Activated T-cell treated with anti-CD3 and anti-CD28 coated beads for 48 hours (primary cell): Measurements from ENCODE around the gene ALDH1L1.

Experiments used
- DNase-seq: peaks from one replicate; pipeline ENCODE4 v3.0.0-alpha.2; 2020; ENCODE audit warnings: low read depth

Gene ALDH1L1

DNA sequence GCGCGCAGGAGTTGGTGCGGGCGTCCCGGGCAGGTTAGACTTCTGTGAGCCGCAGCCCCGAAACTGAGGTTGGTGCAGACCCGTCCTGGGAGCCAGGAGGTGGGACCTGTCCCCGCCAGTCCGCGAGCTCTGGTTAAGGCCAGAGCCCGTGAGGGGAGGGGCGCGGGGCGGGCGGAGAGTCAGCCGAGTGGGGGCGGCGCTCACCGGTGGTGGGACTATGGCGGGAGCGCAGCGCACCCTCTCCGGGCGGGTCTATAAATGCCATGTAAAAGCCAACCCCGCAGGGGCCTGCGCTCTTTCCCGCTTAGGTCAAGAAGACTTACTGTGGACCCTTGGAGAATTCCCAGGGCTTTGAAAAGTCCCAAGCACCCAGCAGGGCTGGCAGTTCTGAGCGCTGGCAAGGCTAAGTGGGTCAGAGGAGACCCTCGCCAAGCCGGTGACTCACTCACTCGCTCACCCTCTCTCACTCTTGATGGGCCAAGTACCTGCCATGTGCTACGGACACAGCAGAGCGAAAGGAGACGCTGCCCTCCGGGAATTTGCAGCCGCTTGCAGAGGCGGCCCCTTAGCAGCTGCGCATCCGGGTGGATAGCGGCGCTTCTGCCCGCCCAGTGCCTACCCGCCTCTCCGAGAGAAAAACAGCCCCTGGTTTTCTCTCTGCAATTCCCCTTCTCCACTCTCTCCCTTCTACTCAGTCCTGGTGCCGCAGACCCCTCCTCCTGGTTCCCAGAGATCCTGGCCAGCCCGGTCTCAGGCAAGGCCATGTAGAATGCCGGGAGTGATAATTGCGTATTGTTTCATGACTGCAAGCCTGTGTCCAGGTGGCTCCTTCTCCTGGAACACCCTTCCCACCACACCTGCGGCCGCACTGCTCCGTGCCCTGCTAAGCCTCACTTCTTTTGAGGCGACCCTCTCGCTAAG lies at the start of gene ALDH1L1:
Gene ALDH1L1 (minus strand): TSS at position 110 of the 921 bp plus-strand sequence. CDS start 19,607 bp downstream, outside the sequence.
- DNase-seq, result no peak

DNA sequence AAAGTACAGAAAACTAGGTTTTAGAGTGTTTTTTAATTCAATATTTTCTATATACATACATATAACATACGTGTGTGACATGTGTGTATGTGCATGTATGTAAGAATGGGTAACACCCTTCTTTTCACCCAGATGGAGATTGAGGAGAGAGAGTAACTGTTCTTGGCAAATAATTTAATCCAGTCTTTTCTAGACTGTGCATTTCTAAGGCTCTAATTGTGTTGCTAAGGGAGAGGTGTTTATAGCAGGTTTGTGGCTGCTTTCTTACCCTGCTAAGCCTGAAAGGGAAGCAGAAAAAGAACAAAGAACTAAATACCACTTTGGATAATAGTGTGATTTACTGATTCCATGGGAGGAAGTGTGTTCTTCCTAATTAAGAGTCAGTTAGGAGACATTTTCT lies 46.0 kb upstream of the ALDH1L1 start:
- no peak for DNase-seq

DNA sequence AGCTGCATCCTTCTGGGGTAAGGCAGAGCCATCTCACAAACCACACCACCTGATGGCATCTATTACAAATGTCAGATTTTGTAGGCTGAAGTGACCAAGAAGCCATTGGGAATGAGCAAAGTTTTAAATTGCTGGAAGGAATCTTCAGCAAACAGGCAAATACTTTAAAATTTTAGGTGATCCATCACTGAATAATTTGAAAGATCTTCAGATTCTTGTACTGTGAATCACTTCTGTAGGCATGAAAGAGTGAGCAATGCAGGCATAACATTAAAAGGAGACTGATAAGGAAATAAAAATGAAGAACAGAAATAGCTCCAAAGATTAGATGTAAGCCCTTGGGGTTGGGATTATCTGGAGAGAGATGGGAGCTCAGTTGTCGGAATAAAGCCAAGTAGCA lies 36.0 kb upstream of the ALDH1L1 start:
- no peak for DNase-seq

DNA sequence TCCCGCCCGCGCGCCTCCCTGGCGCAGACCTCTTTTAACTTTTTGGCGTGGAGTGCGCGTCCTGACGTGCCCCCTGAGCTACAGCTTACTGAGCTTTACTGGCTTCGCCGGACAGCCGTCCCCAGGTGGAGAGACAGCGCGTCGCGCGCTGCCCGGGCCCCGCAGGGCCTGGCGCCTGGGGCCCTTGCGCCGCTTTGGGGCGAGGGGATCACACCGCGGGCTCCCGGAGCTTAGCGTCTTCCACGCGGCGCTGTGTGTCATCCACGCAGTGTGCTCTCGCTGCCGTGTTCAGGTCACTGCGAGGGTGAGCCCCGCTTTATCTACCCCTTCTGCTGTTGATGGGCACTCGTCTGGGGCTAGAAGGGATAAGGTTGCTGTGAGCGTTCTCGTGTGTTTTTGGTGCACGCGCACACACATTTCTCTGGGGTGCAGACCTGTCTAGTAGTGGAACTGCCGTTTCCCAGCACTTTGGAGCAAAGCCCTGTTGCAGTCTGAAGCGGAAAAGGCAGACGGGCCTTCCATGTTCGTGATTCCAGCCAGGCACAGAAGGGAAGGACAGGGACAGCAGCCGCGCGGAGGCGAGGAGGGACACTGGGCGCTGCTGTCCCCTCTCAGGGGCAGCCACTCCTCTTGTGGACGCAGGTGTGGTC lies 33.1 kb upstream of the ALDH1L1 start:
- no peak for DNase-seq

DNA sequence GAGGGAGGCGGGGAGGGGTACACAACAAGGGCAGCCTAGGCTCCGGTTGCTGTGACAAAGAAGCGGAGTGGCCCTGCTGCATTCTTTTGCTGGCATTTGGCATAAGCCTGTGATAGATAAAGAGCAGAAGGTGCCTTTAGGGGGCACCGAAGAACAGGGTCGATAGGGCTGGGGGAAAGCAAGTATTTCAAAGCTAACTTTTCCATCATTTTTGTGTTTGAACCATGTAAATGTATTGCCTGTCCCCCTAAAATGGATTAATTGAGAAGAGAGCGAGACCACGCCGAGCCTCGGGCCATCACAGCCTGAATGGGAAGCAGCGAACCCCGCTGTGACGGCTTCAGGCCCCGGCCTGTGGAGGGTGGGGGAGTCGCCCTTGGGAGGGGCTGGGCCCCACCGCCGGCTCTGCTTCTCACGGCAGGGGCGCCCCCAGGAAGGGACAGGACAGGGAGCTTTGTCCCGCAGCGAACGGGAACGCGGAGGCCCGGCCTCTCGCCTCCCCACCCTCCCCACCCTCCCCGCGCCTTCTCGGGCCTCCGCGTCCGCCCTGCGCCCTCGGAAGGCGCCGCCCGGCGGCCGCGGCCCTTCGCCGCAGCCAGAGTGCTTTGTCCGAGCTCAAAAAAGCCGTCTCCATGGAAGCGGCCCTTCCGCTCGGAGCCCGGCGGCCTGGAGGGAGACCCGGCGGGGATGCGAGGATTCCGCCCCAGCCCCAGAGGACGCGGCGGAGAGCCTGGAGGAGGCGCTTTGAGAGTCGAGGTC lies 32.4 kb upstream of the ALDH1L1 start:
- DNase-seq, result no peak

DNA sequence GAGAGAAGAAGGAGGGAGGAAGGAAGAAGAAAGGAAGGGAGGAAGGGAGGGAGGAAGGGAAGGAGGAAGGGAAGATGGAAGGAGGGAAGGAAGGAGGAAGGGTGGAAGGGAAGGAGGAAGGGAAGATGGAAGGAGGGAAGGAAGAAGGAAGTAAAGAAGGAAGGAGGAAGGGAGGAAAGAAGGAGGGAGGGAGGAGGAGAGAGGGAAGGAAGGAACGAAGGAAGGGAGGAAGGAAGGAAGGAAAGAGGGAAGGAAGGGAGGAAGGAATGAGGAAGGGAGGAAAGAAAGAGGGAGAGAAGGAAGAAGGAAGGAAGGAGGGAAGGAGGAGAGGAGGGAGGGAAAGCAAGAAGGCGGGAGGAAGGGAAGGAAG lies 31.8 kb upstream of the ALDH1L1 start:
- no peak for DNase-seq

DNA sequence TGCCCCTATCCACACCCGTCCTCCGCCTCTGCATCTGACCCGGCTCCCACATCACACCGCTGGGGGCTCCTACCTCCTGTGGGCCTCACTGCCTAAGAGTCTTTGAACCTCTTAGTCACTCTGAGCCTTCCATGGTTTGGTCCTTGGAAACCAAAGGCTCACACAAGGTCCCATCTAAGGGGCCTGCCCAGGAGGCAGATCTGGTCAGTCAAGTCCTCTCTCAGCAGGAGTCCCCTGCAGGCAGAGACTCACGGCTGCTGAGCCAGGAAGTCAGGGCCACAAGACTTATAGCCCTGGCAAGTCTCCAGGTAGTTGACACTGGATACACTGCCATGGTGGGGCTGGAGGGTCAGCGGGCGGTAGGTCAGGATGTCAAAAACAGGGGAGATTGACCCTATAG lies 31.2 kb upstream of the ALDH1L1 start:
- DNase-seq, result no peak

DNA sequence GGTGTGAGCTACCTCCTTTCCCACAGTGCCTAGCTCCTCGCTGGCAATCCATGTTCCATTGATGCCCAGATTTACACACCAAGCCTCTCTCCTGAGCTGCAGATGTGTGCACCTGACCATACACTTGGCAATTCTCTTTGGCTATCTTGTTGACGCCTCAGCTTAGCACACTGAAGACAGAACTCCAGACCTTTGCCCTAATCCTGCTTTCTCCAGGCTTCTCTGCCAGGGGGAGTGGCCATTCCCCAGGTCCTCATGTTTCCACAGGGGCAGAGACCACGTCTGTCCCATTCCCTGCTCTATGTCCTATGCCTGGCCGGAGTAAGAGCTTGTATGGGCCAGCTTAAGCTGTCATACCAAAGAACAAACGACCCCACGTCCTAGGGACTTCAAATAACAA lies 30.2 kb upstream of the ALDH1L1 start:
- no peak for DNase-seq

DNA sequence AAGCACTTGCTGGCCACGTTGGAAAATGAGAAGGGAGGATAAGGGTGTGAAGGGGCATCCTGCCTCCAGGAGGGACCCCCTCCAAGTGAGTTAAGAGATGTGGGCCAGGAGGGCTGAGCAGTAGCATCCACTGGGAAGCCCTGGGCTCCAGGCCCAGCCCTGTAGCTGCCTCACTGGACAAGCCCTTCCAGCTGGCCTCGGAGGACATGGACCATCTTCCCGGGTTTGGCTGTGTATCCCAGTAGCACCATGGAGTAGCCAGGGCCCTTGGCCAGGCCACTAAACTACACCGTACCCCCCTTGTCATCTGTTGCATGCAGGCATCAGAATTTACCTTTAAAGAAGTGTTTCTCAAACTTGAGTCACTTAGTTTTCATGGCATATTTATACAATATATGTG lies 29.4 kb upstream of the ALDH1L1 start:
- DNase-seq, result no peak

DNA sequence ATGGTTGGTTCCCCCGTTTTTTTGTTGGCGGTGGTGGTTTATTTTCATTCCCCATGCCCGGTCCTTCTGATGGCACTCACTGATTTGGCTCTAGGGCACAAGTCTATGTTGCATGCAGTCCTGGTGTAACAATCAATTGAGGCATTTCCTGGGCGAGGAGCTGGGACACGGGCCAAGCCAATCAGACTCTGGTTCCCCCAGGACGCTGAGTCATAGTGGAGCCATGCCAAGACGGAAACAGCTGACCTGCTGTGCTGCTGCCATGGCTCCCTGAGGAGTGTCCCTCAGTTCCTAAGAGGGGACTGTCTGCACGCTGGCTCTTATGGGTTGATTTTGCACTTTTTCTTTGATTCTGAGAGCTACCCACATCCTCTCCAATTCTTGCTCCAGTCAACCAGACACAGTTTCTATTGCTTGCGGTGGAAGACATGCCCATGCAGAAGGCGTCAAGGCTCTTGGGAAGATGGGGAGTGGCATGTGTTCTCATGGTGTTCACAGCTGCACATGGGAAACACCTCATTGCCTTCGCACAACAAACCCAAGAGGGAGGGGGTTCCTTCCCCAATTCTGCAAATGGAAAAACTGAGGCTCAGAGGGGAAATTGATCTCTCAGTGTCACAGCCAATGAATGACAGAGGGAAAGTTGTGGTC lies 28.3 kb upstream of the ALDH1L1 start:
- no peak for DNase-seq

DNA sequence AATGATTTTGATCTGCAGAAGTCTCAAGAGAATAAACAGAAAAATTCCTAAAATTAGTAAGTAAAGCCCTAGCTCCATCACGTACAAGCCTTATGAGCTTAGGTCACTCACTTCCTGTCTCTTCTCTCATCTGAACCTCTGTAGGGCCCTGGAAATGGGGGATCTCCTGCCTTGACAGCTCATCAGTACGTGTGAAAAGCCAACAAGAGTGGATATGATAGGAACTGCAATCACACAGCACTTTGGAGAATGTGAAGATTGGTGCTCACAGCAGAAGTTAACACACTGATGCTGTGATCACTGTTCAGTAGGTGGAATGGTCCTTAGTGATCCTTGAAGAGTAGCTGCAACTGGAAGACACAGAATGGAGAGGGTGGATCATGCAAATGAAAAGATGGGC lies 27.8 kb upstream of the ALDH1L1 start:
- DNase-seq, result no peak

DNA sequence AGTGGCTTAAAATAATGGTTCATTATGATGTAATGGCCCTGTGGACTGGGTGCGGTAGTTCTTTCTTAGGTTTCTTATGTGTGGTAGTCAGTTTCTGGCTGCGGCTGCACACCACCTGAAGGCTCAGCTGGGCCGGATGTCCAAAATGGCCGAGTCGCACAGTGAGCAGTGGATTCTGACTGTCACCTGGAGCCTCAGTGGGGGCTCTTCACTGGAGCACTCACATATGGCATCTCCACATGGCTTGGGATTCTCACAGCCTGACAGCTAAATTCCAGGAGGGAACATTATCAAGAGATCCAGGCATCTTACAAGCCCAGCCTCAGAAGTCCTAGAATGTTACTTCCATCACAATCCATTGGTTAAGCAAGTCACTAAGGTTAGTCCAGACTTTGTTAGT lies 26.8 kb upstream of the ALDH1L1 start:
- no peak for DNase-seq

DNA sequence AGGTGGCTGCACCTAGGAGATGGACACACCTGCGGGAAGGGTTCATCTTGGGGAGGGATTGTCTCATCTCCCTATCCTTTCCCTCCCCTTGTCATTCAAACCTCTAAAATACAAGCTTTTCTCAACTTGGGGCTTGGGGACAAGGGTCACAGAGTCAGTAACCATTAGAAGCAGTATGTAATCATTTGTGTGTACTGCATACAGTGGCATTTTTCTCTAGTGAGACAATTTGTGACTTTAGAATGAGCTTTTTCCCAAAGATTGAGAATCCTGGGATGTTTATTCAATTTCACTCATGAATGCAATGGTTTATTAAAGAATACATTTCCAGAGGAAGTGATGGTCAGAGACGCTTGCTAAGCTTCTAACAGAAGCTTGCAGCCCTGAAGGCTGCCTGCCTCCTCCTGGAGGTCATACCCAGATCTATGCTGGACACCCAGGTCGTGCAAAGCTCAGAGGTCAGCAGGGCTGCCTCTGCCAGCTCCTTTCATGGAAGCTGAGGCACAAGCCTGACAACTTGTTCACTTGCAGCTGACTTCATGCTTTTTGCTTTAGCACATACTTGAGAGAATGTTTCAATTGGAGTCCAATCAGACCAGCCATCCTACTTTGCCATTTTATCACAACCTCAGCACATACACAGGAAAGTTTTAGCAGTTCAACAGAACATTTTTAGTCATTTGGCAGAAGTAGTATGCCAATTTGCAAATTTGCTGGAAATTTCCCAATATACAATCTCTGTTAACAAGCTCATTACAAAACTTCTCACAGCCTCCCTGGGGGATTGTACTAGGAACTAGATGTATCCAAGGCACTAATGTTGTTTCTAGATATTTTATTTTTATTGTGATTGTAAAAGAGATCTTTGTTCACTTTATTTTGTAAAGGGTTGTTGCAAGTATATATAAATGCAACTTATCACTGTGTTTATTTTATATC lies 25.6 kb upstream of the ALDH1L1 start:
- DNase-seq, result no peak

DNA sequence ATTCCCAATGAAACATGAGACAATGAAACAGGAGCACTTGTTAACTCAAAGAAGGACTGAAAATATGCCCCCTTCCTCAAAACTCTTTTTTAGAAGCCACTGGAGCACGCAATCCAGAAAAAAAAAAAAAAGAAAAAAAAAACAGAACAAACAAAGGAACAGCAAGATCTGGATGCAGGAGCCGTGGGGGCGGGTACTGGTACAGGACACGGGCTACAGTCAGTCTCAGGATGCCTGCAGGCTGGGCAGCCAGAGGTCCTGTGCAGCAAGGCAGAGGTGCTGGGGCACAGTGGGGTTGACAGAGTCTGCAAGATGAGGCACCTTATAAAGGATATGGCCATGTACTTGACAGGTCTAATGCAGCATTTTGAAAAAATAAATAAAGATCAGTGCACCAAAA lies 22.3 kb upstream of the ALDH1L1 start:
- DNase-seq, result no peak

DNA sequence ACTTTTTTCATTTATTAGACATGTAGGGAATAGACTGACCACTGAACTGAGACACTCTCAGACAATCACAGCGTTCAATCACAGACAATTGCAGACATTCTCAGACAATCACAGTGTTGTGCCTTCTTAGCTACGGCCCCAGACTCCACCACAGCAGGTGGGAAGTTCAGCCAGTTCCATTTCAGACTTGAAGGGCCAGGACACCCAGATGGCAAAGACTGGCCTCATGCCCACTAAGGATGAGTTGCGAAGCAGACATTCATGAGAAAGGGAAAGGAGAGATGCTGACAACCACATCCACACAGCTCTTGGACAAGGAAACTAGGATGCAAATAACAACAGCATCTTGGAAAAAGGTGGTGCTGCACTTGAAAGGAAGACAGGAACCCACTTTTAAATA lies 21.9 kb upstream of the ALDH1L1 start:
- DNase-seq, result no peak

DNA sequence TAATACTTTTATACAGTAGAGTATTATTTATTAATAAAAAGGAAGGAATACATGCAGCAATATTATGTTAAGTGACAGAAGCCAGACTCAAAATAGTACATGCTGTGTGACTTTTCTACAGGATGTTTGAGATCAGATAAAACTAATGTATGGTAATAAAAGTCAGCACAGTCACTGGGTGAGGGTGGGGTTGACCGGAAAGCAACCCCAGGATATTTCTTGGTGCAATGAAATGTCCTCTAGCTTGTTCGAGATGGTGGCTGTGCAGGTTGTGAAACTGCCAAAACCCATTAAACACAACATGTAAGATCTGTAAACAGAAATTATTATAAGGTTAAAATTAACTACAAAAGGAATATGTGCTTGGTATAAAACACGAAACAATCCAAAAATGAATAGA lies 20.8 kb upstream of the ALDH1L1 start:
- DNase-seq, result no peak

DNA sequence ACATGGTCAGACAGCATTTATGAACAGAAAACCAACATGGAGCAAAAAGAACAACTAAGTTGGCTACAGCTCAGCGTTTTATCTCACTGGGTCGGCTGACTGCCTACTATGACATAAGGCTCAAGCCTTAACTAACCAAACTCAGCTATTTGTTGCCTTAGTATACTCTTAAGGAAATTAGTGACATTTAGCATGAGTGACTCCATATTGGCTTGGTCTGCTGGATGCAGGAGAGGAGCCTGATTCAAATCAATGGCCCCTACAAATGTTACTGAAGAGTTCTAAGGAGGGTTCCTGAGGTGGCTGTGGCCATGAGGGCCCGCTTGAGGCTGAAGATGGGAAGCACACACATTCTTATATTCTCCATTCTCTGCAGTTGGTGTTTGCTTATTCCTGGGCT lies 20.1 kb upstream of the ALDH1L1 start:
- no peak for DNase-seq

DNA sequence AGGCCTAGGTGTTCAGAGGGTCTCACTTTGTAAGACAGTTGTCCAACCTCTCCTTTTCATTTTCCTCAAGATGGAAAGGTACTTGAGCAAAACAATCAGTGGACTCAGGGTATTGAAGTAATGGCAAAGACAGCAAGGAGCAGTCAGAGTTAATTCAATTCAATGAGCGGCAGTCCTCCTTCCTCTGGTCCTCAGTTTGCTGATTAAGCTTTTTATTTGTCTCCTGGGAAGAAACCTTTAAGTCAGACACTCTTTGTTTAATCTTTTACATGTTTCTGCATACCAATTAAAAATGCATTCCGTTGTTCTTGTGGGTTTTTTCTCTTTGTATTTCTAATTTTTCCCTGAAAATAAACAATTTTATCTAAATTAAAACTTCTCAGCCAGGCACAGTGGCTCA lies 18.9 kb upstream of the ALDH1L1 start:
- DNase-seq, result no peak

DNA sequence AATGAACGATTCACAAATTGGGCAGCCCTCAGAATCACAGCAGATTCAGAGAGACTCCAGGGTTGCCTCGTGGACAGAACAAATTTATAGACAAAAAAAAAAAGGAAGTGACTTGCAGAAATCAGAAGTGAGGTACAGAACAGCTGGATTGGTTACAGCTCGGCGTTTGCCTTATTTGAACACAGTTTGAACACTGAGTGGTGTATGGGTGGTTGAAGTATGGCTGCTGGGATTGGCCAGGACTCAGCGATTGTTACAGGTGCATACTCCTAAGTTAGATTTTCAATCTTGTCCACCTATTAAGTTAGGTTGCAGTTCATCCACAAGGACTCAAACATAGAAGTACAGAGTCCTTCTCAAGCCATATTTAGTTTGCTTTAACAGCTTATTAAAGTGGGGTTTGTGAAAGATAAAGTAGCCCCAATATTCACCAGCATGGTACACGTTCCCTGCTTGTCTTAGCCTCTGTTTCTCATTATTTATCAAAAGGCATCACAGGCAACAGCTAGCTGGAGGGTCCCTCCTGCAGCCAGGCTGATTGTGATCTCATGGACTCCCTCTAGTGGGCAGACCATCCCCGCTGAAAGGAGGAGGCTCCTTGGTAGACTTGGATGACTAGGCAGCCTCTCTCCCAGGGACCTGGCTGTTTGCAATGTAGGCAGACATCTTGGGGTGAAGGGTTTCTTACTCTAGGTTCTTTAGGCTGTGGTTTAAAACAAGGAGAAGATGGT lies 17.6 kb upstream of the ALDH1L1 start:
- peak; percentile 45 for DNase-seq

DNA sequence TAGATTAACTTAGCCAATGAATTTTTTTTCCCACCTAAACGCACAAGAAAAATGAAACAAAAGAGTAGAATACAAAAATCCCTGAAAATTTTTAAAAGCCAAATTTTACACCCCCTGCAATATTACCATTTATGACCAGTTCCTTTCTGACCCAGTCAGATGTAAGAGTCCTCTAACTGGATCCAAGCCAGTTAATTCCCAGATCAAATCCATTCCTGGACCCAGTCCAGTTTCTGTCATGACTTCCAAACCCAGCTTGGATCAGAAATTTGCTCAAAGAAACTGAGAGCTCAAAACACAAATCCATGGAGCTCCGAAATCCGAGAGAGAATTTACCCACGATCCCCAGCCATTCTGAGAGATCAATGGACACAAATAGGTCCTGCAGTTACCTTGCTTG lies 17.0 kb upstream of the ALDH1L1 start:
- DNase-seq, result no peak
